Loucy (cell line): Measurements from ENCODE around the gene LPP.

Source experiments
- EZH2phosphoT487 ChIP-seq: fragments of 200-600 bp; IDR thresholded peaks from 2 replicates; pipeline ENCODE4 v1.6.1; 2018; ENCODE audit warnings: antibody characterized with exemption, mild to moderate bottlenecking, moderate library complexity, borderline replicate concordance
- TF ChIP-seq, protein P1 (sequence below): fragments of 200-600 bp; sonication (generic); conservative IDR thresholded peaks from 2 replicates; pipeline ENCODE4 v1.5.1; 2014; ENCODE audit warnings: mild to moderate bottlenecking, antibody characterized with exemption, low read length

DNA sequence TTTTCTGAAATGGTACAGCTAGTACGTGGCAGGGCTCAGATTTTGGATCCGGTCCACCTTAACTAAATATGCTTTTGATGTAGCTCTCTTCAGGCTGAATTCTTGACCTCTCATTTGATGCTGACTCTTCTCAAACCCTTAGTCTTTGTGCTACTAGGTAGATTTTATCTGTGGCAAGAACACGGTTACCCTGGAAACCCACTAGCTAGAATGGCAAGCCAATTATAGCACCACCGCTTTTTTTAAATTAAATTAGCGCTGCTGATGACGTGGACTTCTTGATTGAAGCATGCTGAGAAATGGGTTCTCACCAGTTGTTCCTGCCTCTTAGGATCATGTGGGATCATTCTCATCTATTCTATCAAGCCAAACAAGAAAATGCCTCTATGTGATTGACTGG, 421.5 kb downstream of the LPP start:
- TF ChIP-seq, protein P1, sequence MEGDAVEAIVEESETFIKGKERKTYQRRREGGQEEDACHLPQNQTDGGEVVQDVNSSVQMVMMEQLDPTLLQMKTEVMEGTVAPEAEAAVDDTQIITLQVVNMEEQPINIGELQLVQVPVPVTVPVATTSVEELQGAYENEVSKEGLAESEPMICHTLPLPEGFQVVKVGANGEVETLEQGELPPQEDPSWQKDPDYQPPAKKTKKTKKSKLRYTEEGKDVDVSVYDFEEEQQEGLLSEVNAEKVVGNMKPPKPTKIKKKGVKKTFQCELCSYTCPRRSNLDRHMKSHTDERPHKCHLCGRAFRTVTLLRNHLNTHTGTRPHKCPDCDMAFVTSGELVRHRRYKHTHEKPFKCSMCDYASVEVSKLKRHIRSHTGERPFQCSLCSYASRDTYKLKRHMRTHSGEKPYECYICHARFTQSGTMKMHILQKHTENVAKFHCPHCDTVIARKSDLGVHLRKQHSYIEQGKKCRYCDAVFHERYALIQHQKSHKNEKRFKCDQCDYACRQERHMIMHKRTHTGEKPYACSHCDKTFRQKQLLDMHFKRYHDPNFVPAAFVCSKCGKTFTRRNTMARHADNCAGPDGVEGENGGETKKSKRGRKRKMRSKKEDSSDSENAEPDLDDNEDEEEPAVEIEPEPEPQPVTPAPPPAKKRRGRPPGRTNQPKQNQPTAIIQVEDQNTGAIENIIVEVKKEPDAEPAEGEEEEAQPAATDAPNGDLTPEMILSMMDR, result no peak
- TF ChIP-seq EZH2phosphoT487, result no peak
